GM12878 (cell line): ENCODE results near the gene NECTIN2. TPM values are rescaled to one million over a fixed set of nuclear protein-coding genes. Genes with fewer than 3 reads are reported as not detected.

Experiments used
- CBX3 ChIP-seq: fragments of 200-600 bp; sonication (generic); IDR thresholded peaks from 2 replicates; pipeline ENCODE4 v1.6.1; 2016; ENCODE audit warnings: low read depth, borderline replicate concordance
- ETV6 ChIP-seq, 2 experiments: fragments of 450-650 bp in 1 of 2; IDR thresholded peaks in 1 of 2; conservative IDR thresholded peaks in 1 of 2; 2 replicates each; pipeline ENCODE4 v1.6.1; 2014; ENCODE audit warnings: antibody characterized with exemption in 1 of 2, borderline replicate concordance in 1 of 2, low read depth in 1 of 2, mild to moderate bottlenecking in 1 of 2, moderate library complexity in 1 of 2
- EZH2 ChIP-seq: IDR thresholded peaks from 2 replicates; pipeline ENCODE4 v1.6.1; 2012; ENCODE audit warnings: low read depth, mild to moderate bottlenecking, control low read depth, inconsistent platforms, low read length, borderline replicate concordance; ENCODE audit not compliant: control insufficient read depth
- IKZF1 ChIP-seq: fragments of 450-650 bp; conservative IDR thresholded peaks from 2 replicates; pipeline ENCODE4 v1.6.1; 2017; ENCODE audit warnings: antibody characterized with exemption, mild to moderate bottlenecking
- MEF2B ChIP-seq: fragments of 450-650 bp; IDR thresholded peaks from 2 replicates; pipeline ENCODE4 v1.6.1; 2018; ENCODE audit warnings: mild to moderate bottlenecking, moderate library complexity; ENCODE audit not compliant: partially characterized antibody, poor library complexity, severe bottlenecking
- NBN ChIP-seq: fragments of 450-650 bp; IDR thresholded peaks from 2 replicates; pipeline ENCODE4 v1.6.1; 2016
- POLR2AphosphoS2 ChIP-seq: IDR thresholded peaks from 2 replicates; pipeline ENCODE4 v1.6.1; 2011; ENCODE audit warnings: low read depth, mild to moderate bottlenecking, low read length, improper control_type of control experiment, moderate library complexity
- POU2F2 ChIP-seq: IDR thresholded peaks from 3 replicates; pipeline ENCODE4 v1.6.1; 2011; ENCODE audit warnings: low read depth, mild to moderate bottlenecking, low read length, borderline replicate concordance
- SMAD5 ChIP-seq: IDR thresholded peaks from 2 replicates; pipeline ENCODE4 v1.6.1; 2016; ENCODE audit warnings: antibody characterized with exemption, low read depth
- SUPT20H ChIP-seq: IDR thresholded peaks from 2 replicates; pipeline ENCODE4 v1.6.1; 2011; ENCODE audit warnings: low read depth, mild to moderate bottlenecking, low read length, moderate library complexity, borderline replicate concordance; ENCODE audit not compliant: control insufficient read depth
- TCF7 ChIP-seq: IDR thresholded peaks from 2 replicates; pipeline ENCODE4 v1.6.1; 2014; ENCODE audit warnings: antibody characterized with exemption, borderline replicate concordance
- ZNF217 ChIP-seq: fragments of 450-650 bp; IDR thresholded peaks from 2 replicates; pipeline ENCODE4 v1.6.1; 2017; ENCODE audit warnings: antibody characterized with exemption, mild to moderate bottlenecking
- polyA plus RNA-seq, 11 experiments: library from polyadenylated mRNA; depleted of rRNA in 4 of 11; unstranded in 6 of 11; stranded (reverse) in 5 of 11; fragments of >200 nt; fragmentation: Nextera tagmentation in 4 of 11; fragmentation: Illumina TruSeq in 1 of 11; extraction: Ambion mirVana in 4 of 11; extraction: Trizol in 1 of 11; gene quantifications; 1 replicate in 1 of 11; 2 replicates in 10 of 11; pipeline versions ENCODE4 v1.2.1 to v1.2.3, GENCODE V29; 2011 to 2016; ENCODE audit warnings: inconsistent platforms in 2 of 11, missing spikeins in 2 of 11, low read depth in 1 of 11
- total RNA-seq, 4 experiments: library from RNA; depleted of rRNA in 3 of 4; stranded (reverse); fragments of >200 nt in 3 of 4; fragmentation: Illumina TruSeq in 1 of 4; extraction: Trizol in 1 of 4; gene quantifications; 2 replicates each; pipeline versions ENCODE4 v1.2.1 to v1.2.3, GENCODE V29; 2013 to 2021
- TF ChIP-seq, protein P1 (sequence below): fragments of 450-650 bp; IDR thresholded peaks from 2 replicates; pipeline ENCODE4 v1.6.1; 2017; ENCODE audit warnings: mild to moderate bottlenecking, moderate library complexity
- TF ChIP-seq, protein P2 (sequence below): IDR thresholded peaks from 2 replicates; pipeline ENCODE4 v1.6.1; 2012; ENCODE audit warnings: low read length, inconsistent platforms
- TF ChIP-seq, protein P3 (sequence below), 3 experiments: IDR thresholded peaks in 2 of 3; conservative IDR thresholded peaks in 1 of 3; 2 replicates each; pipeline ENCODE4 v1.5.1; 2011; ENCODE audit warnings: low read depth in 3 of 3, low read length in 3 of 3, mild to moderate bottlenecking in 3 of 3, control low read depth in 2 of 3, moderate library complexity in 2 of 3, inconsistent platforms in 1 of 3, mixed read lengths in 1 of 3; ENCODE audit not compliant: control insufficient read depth in 2 of 3, insufficient read depth in 1 of 3; ENCODE audit errors: extremely low read depth in 1 of 3
- TF ChIP-seq, protein P4 (sequence below): IDR thresholded peaks from 2 replicates; pipeline ENCODE4 v1.6.1; 2011; ENCODE audit warnings: borderline replicate concordance, low read depth, mild to moderate bottlenecking, moderate library complexity, mixed read lengths, low read length; ENCODE audit not compliant: insufficient read depth; ENCODE audit errors: extremely low read length
- TF ChIP-seq, protein P5 (sequence below): fragments of 450-650 bp; IDR thresholded peaks from 2 replicates; pipeline ENCODE4 v1.6.1; 2017; ENCODE audit warnings: low read depth, mild to moderate bottlenecking, moderate library complexity

NECTIN2 gene
- total and polyA plus RNA-seq, 10 of the 15 experiments (the other 5 are each of a cell fraction or from before 2014, with no cell fraction given), result 0.05 to 0.36 (median 0.26) TPM; not detected in 5

DNA sequence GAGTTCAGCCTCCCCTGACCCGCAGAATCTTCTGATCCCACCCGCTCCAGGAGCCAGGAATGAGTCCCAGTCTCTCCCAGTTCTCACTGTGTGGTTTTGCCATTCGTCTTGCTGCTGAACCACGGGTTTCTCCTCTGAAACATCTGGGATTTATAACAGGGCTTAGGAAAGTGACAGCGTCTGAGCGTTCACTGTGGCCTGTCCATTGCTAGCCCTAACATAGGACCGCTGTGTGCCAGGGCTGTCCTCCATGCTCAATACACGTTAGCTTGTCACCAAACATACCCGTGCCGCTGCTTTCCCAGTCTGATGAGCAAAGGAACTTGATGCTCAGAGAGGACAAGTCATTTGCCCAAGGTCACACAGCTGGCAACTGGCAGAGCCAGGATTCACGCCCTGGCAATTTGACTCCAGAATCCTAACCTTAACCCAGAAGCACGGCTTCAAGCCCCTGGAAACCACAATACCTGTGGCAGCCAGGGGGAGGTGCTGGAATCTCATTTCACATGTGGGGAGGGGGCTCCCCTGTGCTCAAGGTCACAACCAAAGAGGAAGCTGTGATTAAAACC, 58.4 kb downstream of the NECTIN2 start (continued):
- TF ChIP-seq SUPT20H (no peak), POLR2AphosphoS2 (no peak), TCF7 (no peak), ETV6 (conservative IDR thresholded peaks at IDR 0.05 in 1 of 2, IDR thresholded peaks at IDR 0.05 in 1 of 2; ENCODE audit: borderline replicate concordance in 1 of 2, low read depth in 1 of 2) (no peak), EZH2 (no peak), MEF2B (no peak), NBN (no peak), POU2F2 (peak; percentile 11; the same call in 1 of the 3 replicates), SMAD5 (no peak; the same call in 1 of the 2 replicates), IKZF1 (no peak), ZNF217 (no peak), CBX3 (no peak)
- TF ChIP-seq, protein P1, sequence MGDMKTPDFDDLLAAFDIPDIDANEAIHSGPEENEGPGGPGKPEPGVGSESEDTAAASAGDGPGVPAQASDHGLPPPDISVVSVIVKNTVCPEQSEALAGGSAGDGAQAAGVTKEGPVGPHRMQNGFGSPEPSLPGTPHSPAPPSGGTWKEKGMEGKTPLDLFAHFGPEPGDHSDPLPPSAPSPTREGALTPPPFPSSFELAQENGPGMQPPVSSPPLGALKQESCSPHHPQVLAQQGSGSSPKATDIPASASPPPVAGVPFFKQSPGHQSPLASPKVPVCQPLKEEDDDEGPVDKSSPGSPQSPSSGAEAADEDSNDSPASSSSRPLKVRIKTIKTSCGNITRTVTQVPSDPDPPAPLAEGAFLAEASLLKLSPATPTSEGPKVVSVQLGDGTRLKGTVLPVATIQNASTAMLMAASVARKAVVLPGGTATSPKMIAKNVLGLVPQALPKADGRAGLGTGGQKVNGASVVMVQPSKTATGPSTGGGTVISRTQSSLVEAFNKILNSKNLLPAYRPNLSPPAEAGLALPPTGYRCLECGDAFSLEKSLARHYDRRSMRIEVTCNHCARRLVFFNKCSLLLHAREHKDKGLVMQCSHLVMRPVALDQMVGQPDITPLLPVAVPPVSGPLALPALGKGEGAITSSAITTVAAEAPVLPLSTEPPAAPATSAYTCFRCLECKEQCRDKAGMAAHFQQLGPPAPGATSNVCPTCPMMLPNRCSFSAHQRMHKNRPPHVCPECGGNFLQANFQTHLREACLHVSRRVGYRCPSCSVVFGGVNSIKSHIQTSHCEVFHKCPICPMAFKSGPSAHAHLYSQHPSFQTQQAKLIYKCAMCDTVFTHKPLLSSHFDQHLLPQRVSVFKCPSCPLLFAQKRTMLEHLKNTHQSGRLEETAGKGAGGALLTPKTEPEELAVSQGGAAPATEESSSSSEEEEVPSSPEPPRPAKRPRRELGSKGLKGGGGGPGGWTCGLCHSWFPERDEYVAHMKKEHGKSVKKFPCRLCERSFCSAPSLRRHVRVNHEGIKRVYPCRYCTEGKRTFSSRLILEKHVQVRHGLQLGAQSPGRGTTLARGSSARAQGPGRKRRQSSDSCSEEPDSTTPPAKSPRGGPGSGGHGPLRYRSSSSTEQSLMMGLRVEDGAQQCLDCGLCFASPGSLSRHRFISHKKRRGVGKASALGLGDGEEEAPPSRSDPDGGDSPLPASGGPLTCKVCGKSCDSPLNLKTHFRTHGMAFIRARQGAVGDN, result no peak
- TF ChIP-seq, protein P2, sequence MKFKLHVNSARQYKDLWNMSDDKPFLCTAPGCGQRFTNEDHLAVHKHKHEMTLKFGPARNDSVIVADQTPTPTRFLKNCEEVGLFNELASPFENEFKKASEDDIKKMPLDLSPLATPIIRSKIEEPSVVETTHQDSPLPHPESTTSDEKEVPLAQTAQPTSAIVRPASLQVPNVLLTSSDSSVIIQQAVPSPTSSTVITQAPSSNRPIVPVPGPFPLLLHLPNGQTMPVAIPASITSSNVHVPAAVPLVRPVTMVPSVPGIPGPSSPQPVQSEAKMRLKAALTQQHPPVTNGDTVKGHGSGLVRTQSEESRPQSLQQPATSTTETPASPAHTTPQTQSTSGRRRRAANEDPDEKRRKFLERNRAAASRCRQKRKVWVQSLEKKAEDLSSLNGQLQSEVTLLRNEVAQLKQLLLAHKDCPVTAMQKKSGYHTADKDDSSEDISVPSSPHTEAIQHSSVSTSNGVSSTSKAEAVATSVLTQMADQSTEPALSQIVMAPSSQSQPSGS, result no peak
- TF ChIP-seq, protein P3, sequence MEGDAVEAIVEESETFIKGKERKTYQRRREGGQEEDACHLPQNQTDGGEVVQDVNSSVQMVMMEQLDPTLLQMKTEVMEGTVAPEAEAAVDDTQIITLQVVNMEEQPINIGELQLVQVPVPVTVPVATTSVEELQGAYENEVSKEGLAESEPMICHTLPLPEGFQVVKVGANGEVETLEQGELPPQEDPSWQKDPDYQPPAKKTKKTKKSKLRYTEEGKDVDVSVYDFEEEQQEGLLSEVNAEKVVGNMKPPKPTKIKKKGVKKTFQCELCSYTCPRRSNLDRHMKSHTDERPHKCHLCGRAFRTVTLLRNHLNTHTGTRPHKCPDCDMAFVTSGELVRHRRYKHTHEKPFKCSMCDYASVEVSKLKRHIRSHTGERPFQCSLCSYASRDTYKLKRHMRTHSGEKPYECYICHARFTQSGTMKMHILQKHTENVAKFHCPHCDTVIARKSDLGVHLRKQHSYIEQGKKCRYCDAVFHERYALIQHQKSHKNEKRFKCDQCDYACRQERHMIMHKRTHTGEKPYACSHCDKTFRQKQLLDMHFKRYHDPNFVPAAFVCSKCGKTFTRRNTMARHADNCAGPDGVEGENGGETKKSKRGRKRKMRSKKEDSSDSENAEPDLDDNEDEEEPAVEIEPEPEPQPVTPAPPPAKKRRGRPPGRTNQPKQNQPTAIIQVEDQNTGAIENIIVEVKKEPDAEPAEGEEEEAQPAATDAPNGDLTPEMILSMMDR (IDR thresholded peaks at IDR 0.05 in 2 of 3, conservative IDR thresholded peaks at IDR 0.05 in 1 of 3; ENCODE audit: control insufficient read depth in 2 of 3, extremely low read depth in 1 of 3, insufficient read depth in 1 of 3, low read depth in 3 of 3, low read length in 3 of 3), result peak in 1 of 3 experiments; percentile 31; a peak in 1 of 6 replicates
- TF ChIP-seq, protein P4, sequence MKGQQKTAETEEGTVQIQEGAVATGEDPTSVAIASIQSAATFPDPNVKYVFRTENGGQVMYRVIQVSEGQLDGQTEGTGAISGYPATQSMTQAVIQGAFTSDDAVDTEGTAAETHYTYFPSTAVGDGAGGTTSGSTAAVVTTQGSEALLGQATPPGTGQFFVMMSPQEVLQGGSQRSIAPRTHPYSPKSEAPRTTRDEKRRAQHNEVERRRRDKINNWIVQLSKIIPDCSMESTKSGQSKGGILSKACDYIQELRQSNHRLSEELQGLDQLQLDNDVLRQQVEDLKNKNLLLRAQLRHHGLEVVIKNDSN, result no peak
- TF ChIP-seq, protein P5, sequence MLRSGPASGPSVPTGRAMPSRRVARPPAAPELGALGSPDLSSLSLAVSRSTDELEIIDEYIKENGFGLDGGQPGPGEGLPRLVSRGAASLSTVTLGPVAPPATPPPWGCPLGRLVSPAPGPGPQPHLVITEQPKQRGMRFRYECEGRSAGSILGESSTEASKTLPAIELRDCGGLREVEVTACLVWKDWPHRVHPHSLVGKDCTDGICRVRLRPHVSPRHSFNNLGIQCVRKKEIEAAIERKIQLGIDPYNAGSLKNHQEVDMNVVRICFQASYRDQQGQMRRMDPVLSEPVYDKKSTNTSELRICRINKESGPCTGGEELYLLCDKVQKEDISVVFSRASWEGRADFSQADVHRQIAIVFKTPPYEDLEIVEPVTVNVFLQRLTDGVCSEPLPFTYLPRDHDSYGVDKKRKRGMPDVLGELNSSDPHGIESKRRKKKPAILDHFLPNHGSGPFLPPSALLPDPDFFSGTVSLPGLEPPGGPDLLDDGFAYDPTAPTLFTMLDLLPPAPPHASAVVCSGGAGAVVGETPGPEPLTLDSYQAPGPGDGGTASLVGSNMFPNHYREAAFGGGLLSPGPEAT, result no peak
